ENCODE results near the gene ANKS1A. TPM values are rescaled to one million over a fixed set of nuclear protein-coding genes. Genes with fewer than 3 reads are reported as not detected.

The ANKS1A gene
- total RNA-seq, 1 experiment from 2014 or later: 35.0 TPM

DNA sequence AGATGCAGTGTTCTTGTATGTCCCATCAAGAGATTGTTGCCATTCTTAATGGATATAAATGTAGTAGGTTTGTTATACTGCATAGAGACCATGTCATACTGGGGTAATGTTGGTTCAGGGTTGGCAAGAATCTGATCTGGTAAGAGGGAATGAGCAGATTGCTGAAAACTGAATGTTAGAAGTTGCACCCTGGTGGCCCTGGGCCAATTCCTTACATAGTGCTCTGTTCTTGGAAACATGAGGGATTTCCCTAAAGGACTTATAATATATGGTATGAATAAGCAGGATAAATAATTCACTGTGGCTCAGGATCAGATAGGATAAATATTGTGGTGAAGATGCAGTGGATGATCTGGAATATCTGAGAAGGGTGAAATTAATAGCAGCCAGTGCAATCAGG lies 70.2 kb downstream of the ANKS1A start:
- DNase-seq (ENCODE audit: low spot score) (no peak), ATAC-seq (no peak)
- H3K4me3 Mint-ChIP-seq: no peak overlapping the region
- H3K27me3 Mint-ChIP-seq (ENCODE audit: low read depth): no peaks in the 10 kb centered on the region
- POLR2A ChIA-PET: no interaction called here
- 0 out of 2 replicates have a peak, but pooled peaks cover 2% of the 10 kb centered on the region for H3K4me1 Mint-ChIP-seq
- no peaks in the 10 kb centered on the region for H3K36me3 Mint-ChIP-seq
- H3K9me3 Mint-ChIP-seq: no peaks in the 10 kb centered on the region
- no peak for TF ChIP-seq FOXJ3 (CRISPR knock-in tag; IDR thresholded peaks at IDR 0.05; ENCODE audit: borderline replicate concordance)
- no peak for TF ChIP-seq ATF1 (CRISPR knock-in tag; IDR thresholded peaks at IDR 0.05)
- no peak for TF ChIP-seq TEAD4 (CRISPR knock-in tag; IDR thresholded peaks at IDR 0.05)
- no peak for TF ChIP-seq NR2C2 (CRISPR knock-in tag; IDR thresholded peaks at IDR 0.05)
- TF ChIP-seq GTF2I (CRISPR knock-in tag; conservative IDR thresholded peaks at IDR 0.05): no peak
- TF ChIP-seq FOXP1 (CRISPR knock-in tag; IDR thresholded peaks at IDR 0.05; ENCODE audit: borderline replicate concordance): no peak
- no peak for TF ChIP-seq EMX1 (CRISPR knock-in tag; IDR thresholded peaks at IDR 0.05)
- TF ChIP-seq, protein P1, sequence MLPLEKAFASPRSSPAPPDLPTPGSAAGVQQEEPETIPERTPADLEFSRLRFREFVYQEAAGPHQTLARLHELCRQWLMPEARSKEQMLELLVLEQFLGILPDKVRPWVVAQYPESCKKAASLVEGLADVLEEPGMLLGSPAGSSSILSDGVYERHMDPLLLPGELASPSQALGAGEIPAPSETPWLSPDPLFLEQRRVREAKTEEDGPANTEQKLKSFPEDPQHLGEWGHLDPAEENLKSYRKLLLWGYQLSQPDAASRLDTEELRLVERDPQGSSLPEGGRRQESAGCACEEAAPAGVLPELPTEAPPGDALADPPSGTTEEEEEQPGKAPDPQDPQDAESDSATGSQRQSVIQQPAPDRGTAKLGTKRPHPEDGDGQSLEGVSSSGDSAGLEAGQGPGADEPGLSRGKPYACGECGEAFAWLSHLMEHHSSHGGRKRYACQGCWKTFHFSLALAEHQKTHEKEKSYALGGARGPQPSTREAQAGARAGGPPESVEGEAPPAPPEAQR (CRISPR knock-in tag; IDR thresholded peaks at IDR 0.05): no peak
- no peak for TF ChIP-seq SP1 (CRISPR knock-in tag; conservative IDR thresholded peaks at IDR 0.05)
- TF ChIP-seq SOX15 (CRISPR knock-in tag; IDR thresholded peaks at IDR 0.05): no peak
- no peak for TF ChIP-seq OVOL2 (CRISPR knock-in tag; IDR thresholded peaks at IDR 0.05; ENCODE audit: borderline replicate concordance)
- TF ChIP-seq, protein P2, sequence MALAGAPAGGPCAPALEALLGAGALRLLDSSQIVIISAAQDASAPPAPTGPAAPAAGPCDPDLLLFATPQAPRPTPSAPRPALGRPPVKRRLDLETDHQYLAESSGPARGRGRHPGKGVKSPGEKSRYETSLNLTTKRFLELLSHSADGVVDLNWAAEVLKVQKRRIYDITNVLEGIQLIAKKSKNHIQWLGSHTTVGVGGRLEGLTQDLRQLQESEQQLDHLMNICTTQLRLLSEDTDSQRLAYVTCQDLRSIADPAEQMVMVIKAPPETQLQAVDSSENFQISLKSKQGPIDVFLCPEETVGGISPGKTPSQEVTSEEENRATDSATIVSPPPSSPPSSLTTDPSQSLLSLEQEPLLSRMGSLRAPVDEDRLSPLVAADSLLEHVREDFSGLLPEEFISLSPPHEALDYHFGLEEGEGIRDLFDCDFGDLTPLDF (CRISPR knock-in tag; IDR thresholded peaks at IDR 0.05): no peak
- TF ChIP-seq, protein P3, sequence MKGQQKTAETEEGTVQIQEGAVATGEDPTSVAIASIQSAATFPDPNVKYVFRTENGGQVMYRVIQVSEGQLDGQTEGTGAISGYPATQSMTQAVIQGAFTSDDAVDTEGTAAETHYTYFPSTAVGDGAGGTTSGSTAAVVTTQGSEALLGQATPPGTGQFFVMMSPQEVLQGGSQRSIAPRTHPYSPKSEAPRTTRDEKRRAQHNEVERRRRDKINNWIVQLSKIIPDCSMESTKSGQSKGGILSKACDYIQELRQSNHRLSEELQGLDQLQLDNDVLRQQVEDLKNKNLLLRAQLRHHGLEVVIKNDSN (CRISPR knock-in tag; IDR thresholded peaks at IDR 0.05): no peak
- no peak for TF ChIP-seq ZNF219 (CRISPR knock-in tag; IDR thresholded peaks at IDR 0.05; ENCODE audit: borderline replicate concordance)
- TF ChIP-seq MXD4 (CRISPR knock-in tag; IDR thresholded peaks at IDR 0.05; ENCODE audit: borderline replicate concordance): no peak
- TF ChIP-seq NR3C1 (CRISPR knock-in tag; conservative IDR thresholded peaks at IDR 0.05; ENCODE audit: low read depth): no peak
- TF ChIP-seq, protein P4, sequence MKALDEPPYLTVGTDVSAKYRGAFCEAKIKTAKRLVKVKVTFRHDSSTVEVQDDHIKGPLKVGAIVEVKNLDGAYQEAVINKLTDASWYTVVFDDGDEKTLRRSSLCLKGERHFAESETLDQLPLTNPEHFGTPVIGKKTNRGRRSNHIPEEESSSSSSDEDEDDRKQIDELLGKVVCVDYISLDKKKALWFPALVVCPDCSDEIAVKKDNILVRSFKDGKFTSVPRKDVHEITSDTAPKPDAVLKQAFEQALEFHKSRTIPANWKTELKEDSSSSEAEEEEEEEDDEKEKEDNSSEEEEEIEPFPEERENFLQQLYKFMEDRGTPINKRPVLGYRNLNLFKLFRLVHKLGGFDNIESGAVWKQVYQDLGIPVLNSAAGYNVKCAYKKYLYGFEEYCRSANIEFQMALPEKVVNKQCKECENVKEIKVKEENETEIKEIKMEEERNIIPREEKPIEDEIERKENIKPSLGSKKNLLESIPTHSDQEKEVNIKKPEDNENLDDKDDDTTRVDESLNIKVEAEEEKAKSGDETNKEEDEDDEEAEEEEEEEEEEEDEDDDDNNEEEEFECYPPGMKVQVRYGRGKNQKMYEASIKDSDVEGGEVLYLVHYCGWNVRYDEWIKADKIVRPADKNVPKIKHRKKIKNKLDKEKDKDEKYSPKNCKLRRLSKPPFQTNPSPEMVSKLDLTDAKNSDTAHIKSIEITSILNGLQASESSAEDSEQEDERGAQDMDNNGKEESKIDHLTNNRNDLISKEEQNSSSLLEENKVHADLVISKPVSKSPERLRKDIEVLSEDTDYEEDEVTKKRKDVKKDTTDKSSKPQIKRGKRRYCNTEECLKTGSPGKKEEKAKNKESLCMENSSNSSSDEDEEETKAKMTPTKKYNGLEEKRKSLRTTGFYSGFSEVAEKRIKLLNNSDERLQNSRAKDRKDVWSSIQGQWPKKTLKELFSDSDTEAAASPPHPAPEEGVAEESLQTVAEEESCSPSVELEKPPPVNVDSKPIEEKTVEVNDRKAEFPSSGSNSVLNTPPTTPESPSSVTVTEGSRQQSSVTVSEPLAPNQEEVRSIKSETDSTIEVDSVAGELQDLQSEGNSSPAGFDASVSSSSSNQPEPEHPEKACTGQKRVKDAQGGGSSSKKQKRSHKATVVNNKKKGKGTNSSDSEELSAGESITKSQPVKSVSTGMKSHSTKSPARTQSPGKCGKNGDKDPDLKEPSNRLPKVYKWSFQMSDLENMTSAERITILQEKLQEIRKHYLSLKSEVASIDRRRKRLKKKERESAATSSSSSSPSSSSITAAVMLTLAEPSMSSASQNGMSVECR (CRISPR knock-in tag; IDR thresholded peaks at IDR 0.05; ENCODE audit: borderline replicate concordance): no peak
- TF ChIP-seq, protein P5, sequence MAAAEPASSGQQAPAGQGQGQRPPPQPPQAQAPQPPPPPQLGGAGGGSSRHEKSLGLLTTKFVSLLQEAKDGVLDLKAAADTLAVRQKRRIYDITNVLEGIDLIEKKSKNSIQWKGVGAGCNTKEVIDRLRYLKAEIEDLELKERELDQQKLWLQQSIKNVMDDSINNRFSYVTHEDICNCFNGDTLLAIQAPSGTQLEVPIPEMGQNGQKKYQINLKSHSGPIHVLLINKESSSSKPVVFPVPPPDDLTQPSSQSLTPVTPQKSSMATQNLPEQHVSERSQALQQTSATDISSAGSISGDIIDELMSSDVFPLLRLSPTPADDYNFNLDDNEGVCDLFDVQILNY (CRISPR knock-in tag; IDR thresholded peaks at IDR 0.05): no peak
- no peak for TF ChIP-seq ZNF416 (CRISPR knock-in tag; IDR thresholded peaks at IDR 0.05)
- CTCF ChIA-PET: interaction anchor here (1.4 to 2.2 kb wide), 2 partner anchors 8 to 27 kb away, joined by 3 to 5 read pairs; no protein-coding TSS in a partner anchor
- no peak overlapping the region for H3K27ac Mint-ChIP-seq

Measured in WTC11 (cell line).